K562 (cell line): ENCODE data around the gene RIIAD1. TPM values are rescaled to one million over a fixed set of nuclear protein-coding genes. Genes with fewer than 3 reads are reported as not detected.

Experiments
- ATAC-seq: fragments of 200-7000 bp; cut with Tn5 transposase; 3 replicates; pipeline ENCODE4 v1.9.1; 2020; ENCODE audit warnings: moderate library complexity
- BruUV-seq: library from RNA; stranded (reverse); fragments of 400-500 nt; replicated peaks from 2 replicates; lab custom pipeline; 2021; lab: Mats Ljungman, UMichigan
- CTCF ChIA-PET: fragments of 300-600 bp; formaldehyde crosslinking; extraction: SDS; loops from one replicate; lab custom pipeline; 2021; ENCODE audit warnings: low intra/inter-chr PET ratio; lab: Yijun Ruan, JAX
- POLR2A ChIA-PET: fragments of 300-600, 350-650 bp; sonication (Branson Sonifier 250); formaldehyde crosslinking; extraction: SDS; loops from one replicate; lab custom pipeline; 2021; ENCODE audit warnings: antibody characterized with exemption, inconsistent platforms; lab: Yijun Ruan, JAX
- DNase-seq, 4 experiments: peaks; one replicate each; pipeline versions ENCODE4 v3.0.0 to v3.0.0-alpha.2; 2011 to 2018; ENCODE audit warnings: low spot score in 3 of 4, mixed read lengths in 3 of 4; ENCODE audit errors: extremely low read depth in 1 of 4
- FAIRE-seq: peaks from 2 replicates; lab custom pipeline; 2011; peaks lifted over from hg19 to GRCh38; lab: Jason Lieb, UNC
- H2AFZ ChIP-seq: 2 replicates; pipeline ENCODE4 v1.6.0; 2011; ENCODE audit warnings: low read depth, low read length, control low read depth, inconsistent platforms
- H3K27ac ChIP-seq: fragments of 200-600 bp; 3 replicates; pipeline ENCODE4 v1.8.0; 2011; ENCODE audit warnings: low read depth, mild to moderate bottlenecking, control low read depth, inconsistent platforms, low read length, moderate library complexity, mixed read lengths; ENCODE audit errors: extremely low read depth
- H3K27me3 ChIP-seq, 2 experiments: fragments of 300-600 bp in 1 of 2; 2 replicates in 1 of 2; 3 replicates in 1 of 2; pipeline versions ENCODE4 v1.6.0 to v1.8.0; 2011; ENCODE audit warnings: inconsistent platforms in 2 of 2, low read length in 2 of 2, mild to moderate bottlenecking in 1 of 2, mixed read lengths in 1 of 2, moderate library complexity in 1 of 2; ENCODE audit not compliant: control insufficient read depth in 2 of 2, insufficient read depth in 2 of 2
- H3K36me3 ChIP-seq: fragments of 300-600 bp; 3 replicates; pipeline ENCODE4 v1.8.0; 2011; ENCODE audit warnings: mild to moderate bottlenecking, low read length, inconsistent platforms; ENCODE audit not compliant: control insufficient read depth, insufficient read depth
- H3K4me1 ChIP-seq, 2 experiments: fragments of 200-600 bp in 1 of 2; replicated peaks in 1 of 2; 2 replicates in 1 of 2; 3 replicates in 1 of 2; pipeline versions ENCODE4 v1.5.1 to v1.8.0; 2011; ENCODE audit warnings: inconsistent platforms in 2 of 2, low read length in 2 of 2, mild to moderate bottlenecking in 1 of 2, mixed read lengths in 1 of 2, moderate library complexity in 1 of 2; ENCODE audit not compliant: control insufficient read depth in 2 of 2, insufficient read depth in 2 of 2
- H3K4me2 ChIP-seq: 2 replicates; pipeline ENCODE4 v1.6.1; 2011; ENCODE audit warnings: low read length, control low read depth, inconsistent platforms, mixed read lengths; ENCODE audit not compliant: insufficient read depth
- H3K4me3 ChIP-seq: fragments of 200-600 bp; sonication (generic), shearing (Covaris generic); 2 replicates; pipeline ENCODE4 v1.5.1; 2016; ENCODE audit warnings: control low read depth, inconsistent platforms
- H3K79me2 ChIP-seq: fragments of 200-600 bp; 3 replicates; pipeline ENCODE4 v1.8.0; 2011; ENCODE audit warnings: low read length, inconsistent platforms; ENCODE audit not compliant: control insufficient read depth, insufficient read depth
- H3K9ac ChIP-seq, 2 experiments: 2 replicates each; pipeline versions ENCODE4 v1.6.0 to v1.6.1; 2011; ENCODE audit warnings: low read depth in 2 of 2, low read length in 2 of 2, control low read depth in 1 of 2, inconsistent platforms in 1 of 2, mild to moderate bottlenecking in 1 of 2, mixed read lengths in 1 of 2; ENCODE audit not compliant: insufficient read depth in 1 of 2
- H3K9me1 ChIP-seq: one replicate; pipeline ENCODE4 v1.6.0; 2011; ENCODE audit warnings: inconsistent platforms, mild to moderate bottlenecking, low read length, moderate library complexity; ENCODE audit not compliant: control insufficient read depth, insufficient read depth
- H3K9me3 ChIP-seq: replicated peaks from 2 replicates; pipeline ENCODE4 v1.5.1; 2011; ENCODE audit warnings: low read depth, low read length, inconsistent platforms; ENCODE audit not compliant: control insufficient read depth, insufficient read depth
- H4K20me1 ChIP-seq: replicated peaks from 2 replicates; pipeline ENCODE4 v1.6.1; 2011; ENCODE audit warnings: low read length, inconsistent platforms, mixed read lengths; ENCODE audit not compliant: control insufficient read depth, insufficient read depth
- ARID2 ChIP-seq: fragments of 450-650 bp; IDR thresholded peaks from 2 replicates; pipeline ENCODE4 v1.6.1; 2017; ENCODE audit warnings: antibody characterized with exemption, mild to moderate bottlenecking
- HMGN3 ChIP-seq: IDR thresholded peaks from 2 replicates; pipeline ENCODE4 v1.6.1; 2011; ENCODE audit warnings: borderline replicate concordance, low read depth, mild to moderate bottlenecking, mixed read lengths, low read length; ENCODE audit not compliant: insufficient read length; ENCODE audit errors: extremely low read depth
- HOXB6 ChIP-seq: fragments of 250-450 bp; sonication (Bioruptor Pico); IDR thresholded peaks from 2 replicates; pipeline ENCODE4 v1.5.1; 2022; ENCODE audit warnings: mild to moderate bottlenecking, borderline replicate concordance
- L3MBTL2 ChIP-seq: fragments of 450-650 bp; IDR thresholded peaks from 2 replicates; pipeline ENCODE4 v1.6.1; 2016; ENCODE audit warnings: mild to moderate bottlenecking, moderate library complexity
- MIER1 ChIP-seq: fragments of 450-650 bp; IDR thresholded peaks from 2 replicates; pipeline ENCODE4 v1.6.1; 2016; ENCODE audit warnings: antibody characterized with exemption, mild to moderate bottlenecking, low read depth
- POU5F1 ChIP-seq: fragments of 150-350 bp; IDR thresholded peaks from 2 replicates; pipeline ENCODE4 v1.6.1; 2014; ENCODE audit warnings: borderline replicate concordance, low read length, low read depth, mild to moderate bottlenecking; ENCODE audit not compliant: partially characterized antibody
- SMAD4 ChIP-seq: fragments of 250-450 bp; sonication (Bioruptor Pico); conservative IDR thresholded peaks from 2 replicates; pipeline ENCODE4 v1.8.0; 2021; ENCODE audit warnings: inconsistent platforms, mild to moderate bottlenecking, moderate library complexity
- ZNF121 ChIP-seq: sonication (generic); formaldehyde crosslinking; conservative IDR thresholded peaks from 2 replicates; pipeline ENCODE4 v1.8.0; 2022; ENCODE audit warnings: missing genetic modification reagents
- WGBS: fragments of 100-300 bp; shearing (Covaris generic); methylation state at CpG from one replicate; pipeline ENCODE4 v1.1.6; 2016; ENCODE audit warnings: low coverage, mixed read lengths; ENCODE audit not compliant: insufficient coverage; ENCODE audit errors: missing lambda C conversion rate; 5-methylcytosine and 5-hydroxymethylcytosine counted together
- in situ Hi-C: fragments of 300-500 bp; cut with MboI; formaldehyde crosslinking; loops from 4 replicates; pipeline ENCODE4 v1.15.0; 2018; ENCODE audit warnings: inconsistent platforms, mixed read lengths
- intact Hi-C: fragments of 100-400 bp; cut with micrococcal nuclease; formaldehyde crosslinking; loops from 2 replicates; pipeline ENCODE4 v1.14.2; 2022
- polyA plus RNA-seq, 8 experiments: library from polyadenylated mRNA; depleted of rRNA in 4 of 8; stranded (reverse) in 5 of 8; unstranded in 3 of 8; fragments of >200 nt; fragmentation: Nextera tagmentation in 2 of 8; fragmentation: Illumina TruSeq in 1 of 8; extraction: Ambion mirVana in 2 of 8; extraction: Trizol in 1 of 8; gene quantifications; 2 replicates each; pipeline versions ENCODE4 v1.2.1 to v1.2.3, GENCODE V29; 2011 to 2014; ENCODE audit warnings: inconsistent platforms in 1 of 8, missing spikeins in 1 of 8
- total RNA-seq, 7 experiments: library from RNA; depleted of rRNA in 6 of 7; stranded (reverse); fragments of >200 nt in 6 of 7; fragmentation: Illumina TruSeq in 2 of 7; extraction: Trizol in 2 of 7; gene quantifications; 2 replicates each; pipeline versions ENCODE4 v1.2.1 to v1.2.3, GENCODE V29; 2011 to 2021; ENCODE audit warnings: low replicate concordance in 1 of 7
- TF ChIP-seq, protein P1 (sequence below): sonication (generic); formaldehyde crosslinking; IDR thresholded peaks from 2 replicates; pipeline ENCODE4 v1.9.0; 2022; ENCODE audit warnings: mild to moderate bottlenecking, missing genetic modification reagents
- TF ChIP-seq, protein P2 (sequence below): fragments of 250-450 bp; sonication (Bioruptor Pico); IDR thresholded peaks from 2 replicates; pipeline ENCODE4 v1.8.0; 2021; ENCODE audit warnings: mild to moderate bottlenecking, moderate library complexity
- TF ChIP-seq, protein P3 (sequence below): fragments of 250-450 bp; sonication (Bioruptor Pico); IDR thresholded peaks from 2 replicates; pipeline ENCODE4 v1.5.0; 2022; ENCODE audit warnings: mild to moderate bottlenecking

The RIIAD1 gene
- total and polyA plus RNA-seq, 9 of the 15 experiments (the other 6 are each of a cell fraction or from before 2014, with no cell fraction given), result not detected

DNA sequence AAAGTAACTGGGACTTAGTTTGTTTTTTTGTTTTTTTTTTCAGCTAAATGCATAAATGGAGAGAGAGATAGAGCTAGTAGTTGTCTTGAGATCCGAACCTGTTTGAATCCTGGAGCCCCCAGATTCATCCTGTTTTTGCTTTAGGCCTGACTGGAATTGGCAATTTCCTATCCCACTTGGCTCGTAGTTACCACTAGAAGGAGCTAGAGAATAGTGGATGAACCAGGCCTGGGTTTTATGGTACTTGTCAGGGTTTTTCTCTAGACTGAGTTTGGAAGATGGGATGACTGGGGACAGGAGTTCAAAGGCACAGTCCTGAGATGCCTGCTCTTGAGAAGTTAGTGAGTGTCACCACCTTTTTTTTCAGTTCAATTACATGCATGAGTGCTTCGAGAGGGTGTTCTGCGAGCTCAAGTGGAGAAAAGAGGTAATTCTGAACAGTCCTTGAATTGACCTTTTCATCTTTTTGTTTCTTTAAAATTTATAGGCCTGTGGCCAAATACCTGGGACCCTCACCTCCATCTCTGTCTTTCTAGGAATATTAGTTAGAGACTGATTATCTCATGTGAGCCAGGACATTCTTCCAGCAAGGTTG lies 28.2 kb upstream of the RIIAD1 start (continued):
- TF ChIP-seq HMGN3 (no peak), MIER1 (no peak), SMAD4 (CRISPR knock-in tag) (no peak), POU5F1 (no peak), ARID2 (0 out of 2 replicates have a peak, but pooled peaks have one; percentile 31)
- TF ChIP-seq, protein P1, sequence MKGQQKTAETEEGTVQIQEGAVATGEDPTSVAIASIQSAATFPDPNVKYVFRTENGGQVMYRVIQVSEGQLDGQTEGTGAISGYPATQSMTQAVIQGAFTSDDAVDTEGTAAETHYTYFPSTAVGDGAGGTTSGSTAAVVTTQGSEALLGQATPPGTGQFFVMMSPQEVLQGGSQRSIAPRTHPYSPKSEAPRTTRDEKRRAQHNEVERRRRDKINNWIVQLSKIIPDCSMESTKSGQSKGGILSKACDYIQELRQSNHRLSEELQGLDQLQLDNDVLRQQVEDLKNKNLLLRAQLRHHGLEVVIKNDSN (CRISPR knock-in tag), result no peak

DNA sequence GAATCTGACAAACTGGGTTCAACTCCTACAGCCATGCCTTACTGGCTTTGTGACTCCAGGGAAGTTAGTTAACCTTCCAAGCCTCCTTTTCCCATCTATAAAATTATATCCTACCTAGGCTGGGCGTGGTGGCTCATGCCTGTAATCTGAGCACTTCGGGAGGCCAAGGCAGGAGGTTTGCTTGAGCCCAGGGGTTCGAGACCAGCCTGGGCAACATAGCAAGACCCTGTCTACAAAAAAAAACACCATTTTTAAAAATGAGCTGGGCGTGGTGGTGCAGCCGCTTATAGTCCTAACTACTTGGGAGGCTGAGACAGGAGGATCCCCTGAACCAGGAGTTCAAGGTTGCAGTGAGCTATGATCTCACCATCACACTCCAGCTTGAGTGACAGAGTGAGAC lies 19.8 kb upstream of the RIIAD1 start:
- H3K9me1 ChIP-seq, result no peaks in the 10 kb centered on the region
- FAIRE-seq (no peak), DNase-seq (no peak), ATAC-seq (no peak)
- 0 out of 2 replicates have a peak, but pooled peaks cover 13% of the 10 kb centered on the region for H4K20me1 ChIP-seq
- BruUV-seq, result no TSS peak
- H2AFZ ChIP-seq, result no peak overlapping the region
- WGBS, result 68% methylated on average over 5 of the region's 5 CpGs
- intact Hi-C loops (no loop called here), in situ Hi-C loops (no loop called here)
- no peaks in the 10 kb centered on the region for H3K27me3 ChIP-seq
- peaks cover 0 to 11% of the 10 kb centered on the region in 2 experiments; a peak in 2 of 5 replicates for H3K4me1 ChIP-seq
- H3K4me2 ChIP-seq, result no peak overlapping the region
- H3K9ac ChIP-seq, result no peak overlapping the region
- ChIA-PET CTCF (no interaction called here), POLR2A (no interaction called here)
- H3K4me3 ChIP-seq, result no peak overlapping the region
- no peaks in the 10 kb centered on the region for H3K79me2 ChIP-seq
- peaks cover 17% of the 10 kb centered on the region; the same call in 1 of the 3 replicates for H3K36me3 ChIP-seq
- no peaks in the 10 kb centered on the region; the same call in 1 of the 2 replicates for H3K9me3 ChIP-seq
- H3K27ac ChIP-seq, result no peak overlapping the region
- TF ChIP-seq, protein P2, sequence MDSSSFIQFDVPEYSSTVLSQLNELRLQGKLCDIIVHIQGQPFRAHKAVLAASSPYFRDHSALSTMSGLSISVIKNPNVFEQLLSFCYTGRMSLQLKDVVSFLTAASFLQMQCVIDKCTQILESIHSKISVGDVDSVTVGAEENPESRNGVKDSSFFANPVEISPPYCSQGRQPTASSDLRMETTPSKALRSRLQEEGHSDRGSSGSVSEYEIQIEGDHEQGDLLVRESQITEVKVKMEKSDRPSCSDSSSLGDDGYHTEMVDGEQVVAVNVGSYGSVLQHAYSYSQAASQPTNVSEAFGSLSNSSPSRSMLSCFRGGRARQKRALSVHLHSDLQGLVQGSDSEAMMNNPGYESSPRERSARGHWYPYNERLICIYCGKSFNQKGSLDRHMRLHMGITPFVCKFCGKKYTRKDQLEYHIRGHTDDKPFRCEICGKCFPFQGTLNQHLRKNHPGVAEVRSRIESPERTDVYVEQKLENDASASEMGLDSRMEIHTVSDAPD (CRISPR knock-in tag), result no peak
- TF ChIP-seq, protein P3, sequence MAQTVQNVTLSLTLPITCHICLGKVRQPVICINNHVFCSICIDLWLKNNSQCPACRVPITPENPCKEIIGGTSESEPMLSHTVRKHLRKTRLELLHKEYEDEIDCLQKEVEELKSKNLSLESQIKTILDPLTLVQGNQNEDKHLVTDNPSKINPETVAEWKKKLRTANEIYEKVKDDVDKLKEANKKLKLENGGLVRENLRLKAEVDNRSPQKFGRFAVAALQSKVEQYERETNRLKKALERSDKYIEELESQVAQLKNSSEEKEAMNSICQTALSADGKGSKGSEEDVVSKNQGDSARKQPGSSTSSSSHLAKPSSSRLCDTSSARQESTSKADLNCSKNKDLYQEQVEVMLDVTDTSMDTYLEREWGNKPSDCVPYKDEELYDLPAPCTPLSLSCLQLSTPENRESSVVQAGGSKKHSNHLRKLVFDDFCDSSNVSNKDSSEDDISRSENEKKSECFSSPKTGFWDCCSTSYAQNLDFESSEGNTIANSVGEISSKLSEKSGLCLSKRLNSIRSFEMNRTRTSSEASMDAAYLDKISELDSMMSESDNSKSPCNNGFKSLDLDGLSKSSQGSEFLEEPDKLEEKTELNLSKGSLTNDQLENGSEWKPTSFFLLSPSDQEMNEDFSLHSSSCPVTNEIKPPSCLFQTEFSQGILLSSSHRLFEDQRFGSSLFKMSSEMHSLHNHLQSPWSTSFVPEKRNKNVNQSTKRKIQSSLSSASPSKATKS (CRISPR knock-in tag), result no peak
- peak; percentile 40; the same call in 1 of the 2 replicates for TF ChIP-seq ZNF121 (CRISPR knock-in tag)
- TF ChIP-seq L3MBTL2, result no peak
- TF ChIP-seq HOXB6, result no peak
